Naive thymus-derived CD8-positive, alpha-beta T cell (primary cell): Measurements from ENCODE around the gene BIRC3. TPM values are rescaled to one million over a fixed set of nuclear protein-coding genes. Genes with fewer than 3 reads are reported as not detected.

Experiments used
- ATAC-seq, 2 donors: fragments of 150-1000 bp; cut with Tn5 transposase in 1 of 2; sonication (Bioruptor Pico), chemical (Tn5 transposase) in 1 of 2; 1 replicate in 1 of 2; 2 replicates in 1 of 2; pipeline ENCODE4 v1.10.0; 2021; ENCODE audit warnings: mild to moderate bottlenecking in 2 of 2, moderate library complexity in 2 of 2
- POLR2A ChIA-PET: fragments of 350-600 bp; sonication (Branson Sonifier 250); formaldehyde crosslinking; loops from one replicate; lab custom pipeline; 2021; ENCODE audit warnings: antibody characterized with exemption; lab: Charles Lee
- DNase-seq, 10 donors: peaks; one replicate each; pipeline versions ENCODE4 v3.0.0 to v3.0.0-alpha.2; 2020 to 2022
- H3K27ac Mint-ChIP-seq, 10 donors: one replicate each; pipeline ENCODE4 v1.8.0; 2020 to 2022; ENCODE audit warnings: mild to moderate bottlenecking in 10 of 10, mixed read lengths in 10 of 10, moderate library complexity in 4 of 10, inconsistent platforms in 1 of 10
- H3K27me3 Mint-ChIP-seq, 5 donors: one replicate each; pipeline ENCODE4 v1.8.0; 2021 to 2022; ENCODE audit warnings: mixed read lengths in 5 of 5
- H3K36me3 Mint-ChIP-seq, 3 donors: one replicate each; pipeline ENCODE4 v1.8.0; 2020 to 2022; ENCODE audit warnings: mixed read lengths in 3 of 3, mild to moderate bottlenecking in 2 of 3, inconsistent platforms in 1 of 3
- H3K4me1 Mint-ChIP-seq, 4 donors: one replicate each; pipeline ENCODE4 v1.8.0; 2021 to 2022; ENCODE audit warnings: mixed read lengths in 4 of 4
- H3K4me3 Mint-ChIP-seq, 10 donors: one replicate each; pipeline ENCODE4 v1.8.0; 2020 to 2022; ENCODE audit warnings: mild to moderate bottlenecking in 10 of 10, mixed read lengths in 10 of 10, moderate library complexity in 6 of 10, inconsistent platforms in 1 of 10
- H3K9me3 Mint-ChIP-seq, 9 donors: one replicate each; pipeline ENCODE4 v1.8.0; 2020 to 2022; ENCODE audit warnings: mixed read lengths in 9 of 9, mild to moderate bottlenecking in 3 of 9, inconsistent platforms in 1 of 9, moderate library complexity in 1 of 9
- polyA plus RNA-seq, 3 donors: library from polyadenylated mRNA; unstranded; fragments of 300-500 nt; fragmentation: Illumina TruSeq; gene quantifications; one replicate each; pipeline ENCODE4 v1.2.3, GENCODE V29; 2021
- total RNA-seq, 8 experiments: library from RNA in 2 of 8; stranded (reverse) in 2 of 8; gene quantifications; one replicate each; pipeline ENCODE4 v1.2.3 and lab custom pipeline; 2021 to 2026

The BIRC3 gene
- total RNA-seq (10 to 100 TPM; 94.8 to 97.7 TPM), polyA plus RNA-seq (10 to 100 TPM; 16.7 to 22.9 (median 19.1) TPM), total RNA-seq (lab: John Stamatoyannopoulos, UW) (119 to 330 (median 167) reads per million in 6 experiments)

DNA sequence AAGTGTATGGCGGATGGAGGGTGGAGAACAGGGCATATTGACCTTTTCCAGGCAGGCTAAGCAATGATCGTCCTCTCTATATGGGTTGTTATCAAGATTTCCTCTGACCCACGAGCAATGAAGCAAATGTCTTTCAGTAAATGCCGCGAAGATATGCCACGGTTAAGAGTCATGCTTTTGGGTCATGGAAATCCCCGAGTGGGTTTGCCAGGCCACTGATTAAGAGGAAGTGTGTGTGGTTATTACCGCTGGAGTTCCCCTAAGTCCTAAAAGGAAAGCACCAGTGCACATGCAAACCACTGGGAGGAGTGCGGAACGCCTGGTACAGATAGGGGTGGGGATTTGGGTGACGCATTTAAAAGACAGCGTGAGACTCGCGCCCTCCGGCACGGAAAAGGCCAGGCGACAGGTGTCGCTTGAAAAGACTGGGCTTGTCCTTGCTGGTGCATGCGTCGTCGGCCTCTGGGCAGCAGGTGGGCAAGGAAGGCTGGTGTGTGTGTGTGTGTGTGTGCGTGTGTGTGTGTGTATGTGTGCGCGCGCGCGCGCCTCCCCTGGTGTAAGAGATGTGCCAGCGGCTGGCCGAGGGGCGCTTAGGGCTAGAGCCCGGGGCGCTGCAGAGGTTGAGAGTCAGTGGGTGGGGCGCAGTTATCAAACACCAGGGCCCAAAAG, at the start of gene BIRC3:
BIRC3 (plus strand) TSS at position 386 of the 669 bp plus-strand sequence. CDS start 7,026 bp downstream, outside the sequence.
- POLR2A ChIA-PET = interaction anchor here (0.8 to 5.6 kb wide), 7 partner anchors 10 to 30 kb away, joined by 3 to 73 read pairs (median 12); no protein-coding TSS in a partner anchor
- Mint-ChIP-seq H3K27me3 (no peaks in the 10 kb centered on the region), H3K4me3 (peak within 1 kb of the TSS; percentile 88 to 99 (median 96)), H3K36me3 (peaks cover 0 to 8% (median 2%) of the 10 kb centered on the region in 3 donors), H3K9me3 (no peaks in the 10 kb centered on the region), H3K27ac (peak within 1 kb of the TSS; percentile 95 to 100 (median 99)), H3K4me1 (peaks cover 28 to 80% (median 73%) of the 10 kb centered on the region in 4 donors)
- ATAC-seq = peak; percentile 88 to 92
- DNase-seq = peak; percentile 71 to 96 (median 92)

DNA sequence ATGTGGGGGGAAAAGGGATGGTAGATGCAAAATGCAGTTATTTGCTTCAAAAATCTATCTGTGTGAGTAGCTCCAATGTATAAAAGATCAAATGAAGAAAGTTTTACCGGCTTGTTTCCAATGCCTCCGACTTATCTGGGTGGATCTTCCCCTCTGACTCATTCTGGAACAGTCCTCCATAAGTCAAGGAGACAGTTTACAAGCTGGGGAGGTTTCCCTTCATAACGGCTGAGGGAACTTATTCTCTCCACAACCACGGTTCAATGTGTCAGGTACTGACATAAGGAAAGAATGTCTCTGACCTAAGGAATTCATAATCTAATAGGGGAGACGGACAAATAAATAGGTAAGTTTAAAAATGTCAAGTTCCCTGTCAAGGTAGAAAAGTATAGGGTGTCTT, 49.7 kb upstream of the BIRC3 start:
- H3K36me3 Mint-ChIP-seq = no peaks in the 10 kb centered on the region
- DNase-seq (no peak), ATAC-seq (no peak)
- H3K27ac Mint-ChIP-seq = peak overlapping the region in 5 of 10 donors; percentile 25 to 69 (median 53)
- POLR2A ChIA-PET = no interaction called here
- peaks cover 0 to 15% (median 0%) of the 10 kb centered on the region in 5 donors for H3K27me3 Mint-ChIP-seq
- no peaks in the 10 kb centered on the region for H3K9me3 Mint-ChIP-seq
- peaks cover 19 to 33% (median 27%) of the 10 kb centered on the region in 4 donors for H3K4me1 Mint-ChIP-seq
- H3K4me3 Mint-ChIP-seq = peak overlapping the region in 9 of 10 donors; percentile 1 to 85 (median 69)

DNA sequence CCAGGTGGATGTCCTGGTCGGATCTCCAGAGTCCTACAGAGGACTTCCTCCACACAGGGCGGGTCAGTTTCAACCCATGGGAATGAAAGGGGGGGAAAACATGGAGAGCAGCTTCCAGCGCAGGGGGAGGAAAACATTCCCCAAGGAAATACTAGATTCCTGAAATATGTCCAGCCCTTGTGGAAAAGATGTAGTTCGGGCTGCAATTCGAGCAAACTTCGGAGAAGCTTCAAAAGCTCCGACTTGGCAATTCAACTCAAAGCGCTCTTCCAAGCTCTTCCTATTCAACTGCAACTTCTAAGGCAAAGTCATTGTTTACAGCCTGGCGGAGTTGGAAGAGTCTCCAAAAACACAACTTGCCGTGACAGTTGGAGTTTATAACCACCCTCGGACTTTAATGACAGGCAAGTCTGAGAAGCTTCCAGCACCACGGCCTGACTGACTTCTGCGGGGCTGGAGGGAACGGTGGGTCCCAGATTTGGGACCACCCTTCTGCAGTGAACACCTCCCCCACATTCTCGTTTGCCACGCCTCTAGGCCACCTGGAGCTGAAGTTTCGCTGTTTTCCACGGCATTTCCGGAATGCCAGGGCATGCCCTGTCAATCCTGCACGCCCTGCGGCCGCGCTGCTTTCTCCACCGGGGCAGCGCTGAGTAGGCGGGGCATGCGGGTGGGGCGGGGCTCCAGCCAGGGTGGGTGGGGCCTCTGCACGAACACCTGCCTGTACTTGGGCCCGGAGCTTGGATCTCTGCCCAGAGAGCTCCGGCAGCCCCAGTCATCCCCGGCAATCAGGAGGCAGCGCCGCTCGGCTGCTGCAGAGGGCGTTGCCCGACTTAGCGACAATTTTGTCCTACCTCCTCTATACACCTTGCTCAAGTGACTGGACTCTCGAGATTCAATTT, 49.0 kb upstream of the BIRC3 start:
- H3K4me1 Mint-ChIP-seq = peaks cover 22 to 36% (median 30%) of the 10 kb centered on the region in 4 donors
- no peaks in the 10 kb centered on the region for H3K36me3 Mint-ChIP-seq
- H3K9me3 Mint-ChIP-seq = no peaks in the 10 kb centered on the region
- ATAC-seq = peak; percentile 98 to 99
- peak overlapping the region; percentile 67 to 92 (median 80) for H3K4me3 Mint-ChIP-seq
- peak; percentile 61 to 90 (median 80) for DNase-seq
- peak overlapping the region; percentile 42 to 93 (median 72) for H3K27ac Mint-ChIP-seq
- POLR2A ChIA-PET = interaction anchor here (1.1 kb wide), 1 partner anchor 19 kb away, joined by 3 read pairs; no protein-coding TSS in a partner anchor
- peaks cover 0 to 18% (median 0%) of the 10 kb centered on the region in 5 donors for H3K27me3 Mint-ChIP-seq

DNA sequence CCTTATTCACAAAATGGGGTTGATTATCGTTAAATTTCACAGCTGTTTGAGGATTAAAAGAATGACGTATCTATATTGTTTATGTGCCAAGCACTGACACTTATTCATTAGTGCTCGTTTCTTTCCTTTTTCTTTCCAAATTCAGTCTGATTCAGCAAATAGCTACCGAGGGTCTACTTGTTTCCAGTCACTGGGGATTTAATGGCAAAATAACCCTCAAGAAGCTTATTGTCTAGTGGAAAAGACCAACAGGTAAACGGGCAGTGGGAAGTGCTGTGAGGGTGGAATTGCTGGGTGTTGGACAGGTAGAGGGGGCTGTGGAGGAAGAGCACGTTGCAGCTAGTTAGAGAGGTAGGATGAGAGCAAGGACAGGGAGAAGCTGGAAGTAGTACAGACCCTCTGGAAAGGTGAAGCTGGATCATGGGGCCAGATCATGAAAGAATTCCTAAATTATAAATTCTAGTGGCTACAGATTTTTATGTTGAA, 48.3 kb upstream of the BIRC3 start:
- Mint-ChIP-seq H3K4me3 (peak overlapping the region; percentile 67 to 92 (median 80)), H3K27ac (peak overlapping the region; percentile 42 to 93 (median 70)), H3K36me3 (no peaks in the 10 kb centered on the region), H3K9me3 (no peaks in the 10 kb centered on the region), H3K4me1 (peaks cover 23 to 36% (median 30%) of the 10 kb centered on the region in 4 donors), H3K27me3 (peaks cover 0 to 20% (median 0%) of the 10 kb centered on the region in 5 donors)
- DNase-seq (no peak), ATAC-seq (no peak)
- POLR2A ChIA-PET = interaction anchor here (1.1 kb wide), 1 partner anchor 19 kb away, joined by 3 read pairs; no protein-coding TSS in a partner anchor

DNA sequence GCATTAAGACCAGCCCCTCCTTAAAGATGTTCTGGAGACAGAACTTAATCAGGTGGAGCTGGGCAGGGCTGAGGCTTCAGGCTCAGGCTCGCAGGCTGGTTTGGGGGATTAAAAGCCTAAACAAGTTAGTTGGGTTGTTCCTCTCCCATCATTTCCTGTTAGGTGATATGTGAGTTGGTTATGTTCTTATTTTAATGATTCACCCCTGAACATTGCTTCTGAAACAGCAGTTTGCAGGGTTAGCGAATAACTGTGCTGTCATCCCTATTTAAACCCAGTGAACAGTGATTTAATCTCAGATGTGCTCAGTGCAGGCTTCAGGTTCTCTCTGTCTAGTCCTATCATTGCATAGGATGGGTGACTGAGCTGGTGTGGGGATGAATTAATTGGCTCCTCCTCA, 47.4 kb upstream of the BIRC3 start:
- ATAC-seq = no peak
- H3K36me3 Mint-ChIP-seq = no peaks in the 10 kb centered on the region
- H3K4me1 Mint-ChIP-seq = peaks cover 23 to 36% (median 30%) of the 10 kb centered on the region in 4 donors
- peak overlapping the region in 7 of 10 donors; percentile 5 to 85 (median 43) for H3K4me3 Mint-ChIP-seq
- POLR2A ChIA-PET = no interaction called here
- H3K9me3 Mint-ChIP-seq = no peaks in the 10 kb centered on the region
- DNase-seq = no peak
- peaks cover 0 to 24% (median 0%) of the 10 kb centered on the region in 5 donors for H3K27me3 Mint-ChIP-seq
- peak overlapping the region in 3 of 10 donors; percentile 14 to 47 (median 38) for H3K27ac Mint-ChIP-seq

DNA sequence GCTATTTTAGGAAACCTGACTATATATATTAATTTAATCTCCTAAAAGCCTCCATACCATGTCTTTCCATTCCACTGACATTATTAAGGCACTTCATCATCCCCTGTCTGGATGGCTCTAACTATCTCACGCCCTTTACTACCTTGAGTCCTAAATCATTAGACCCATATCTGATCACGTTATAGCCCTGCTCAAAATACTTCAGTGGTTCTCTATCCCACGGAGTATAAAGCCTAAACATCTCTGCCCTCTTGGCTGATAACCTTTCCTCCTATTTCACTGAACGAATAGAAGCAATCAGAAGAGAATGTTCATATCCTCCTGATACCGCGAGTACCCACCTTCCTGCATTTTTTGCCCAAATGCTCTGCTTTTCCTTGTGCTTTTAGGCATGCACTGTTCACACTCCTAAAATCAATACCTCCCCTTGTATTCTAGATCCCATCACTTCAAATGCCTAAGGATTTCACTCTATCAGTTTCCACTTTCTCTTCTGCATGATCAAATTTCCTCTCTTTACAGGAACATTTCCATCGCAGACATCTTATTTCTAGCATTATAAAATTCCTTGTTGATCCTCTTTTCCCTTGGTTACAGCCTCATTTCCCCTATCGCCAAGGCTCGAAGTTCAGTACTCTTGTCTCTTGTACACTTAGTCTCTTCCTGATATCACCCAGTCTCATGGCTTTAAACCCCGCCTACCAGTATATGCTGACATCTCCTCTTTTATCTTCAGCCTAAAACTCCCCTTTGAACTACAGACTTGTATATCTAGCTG, 45.0 kb upstream of the BIRC3 start:
- no peak for DNase-seq
- Mint-ChIP-seq H3K4me3 (peak overlapping the region in 1 of 10 donors; percentile 53), H3K4me1 (peaks cover 24 to 36% (median 30%) of the 10 kb centered on the region in 4 donors), H3K36me3 (no peaks in the 10 kb centered on the region), H3K27me3 (peaks cover 5 to 35% (median 16%) of the 10 kb centered on the region in 5 donors), H3K27ac (peak overlapping the region in 1 of 10 donors; percentile 21), H3K9me3 (no peaks in the 10 kb centered on the region)
- no peak for ATAC-seq
- POLR2A ChIA-PET = no interaction called here

DNA sequence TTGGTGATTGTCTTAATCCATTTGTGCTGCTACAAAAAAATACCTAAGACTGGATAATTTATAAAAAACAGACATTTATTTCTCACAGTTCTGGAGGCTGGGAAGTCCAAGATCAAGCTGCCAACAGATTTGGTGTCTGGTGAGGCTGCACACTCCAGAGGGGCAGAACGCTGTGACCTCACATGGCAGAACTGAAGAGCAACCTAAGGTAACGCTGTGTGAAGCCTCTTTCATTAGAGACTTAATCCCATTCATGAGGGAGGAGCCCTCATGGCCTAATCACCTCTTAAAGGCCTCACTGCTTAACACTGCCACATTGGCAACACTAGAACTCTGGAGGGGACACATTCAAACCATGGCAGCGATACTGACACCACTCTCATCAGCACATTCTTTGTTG, 42.7 kb upstream of the BIRC3 start:
- Mint-ChIP-seq H3K4me3 (no peak overlapping the region), H3K36me3 (no peaks in the 10 kb centered on the region), H3K4me1 (peaks cover 13 to 19% (median 17%) of the 10 kb centered on the region in 4 donors), H3K9me3 (no peaks in the 10 kb centered on the region), H3K27ac (no peak overlapping the region), H3K27me3 (peaks cover 5 to 29% (median 21%) of the 10 kb centered on the region in 5 donors)
- no peak for DNase-seq
- ATAC-seq = no peak
- POLR2A ChIA-PET = interaction anchor here (0.7 kb wide), 1 partner anchor 33 kb away, joined by 3 read pairs; no protein-coding TSS in a partner anchor

DNA sequence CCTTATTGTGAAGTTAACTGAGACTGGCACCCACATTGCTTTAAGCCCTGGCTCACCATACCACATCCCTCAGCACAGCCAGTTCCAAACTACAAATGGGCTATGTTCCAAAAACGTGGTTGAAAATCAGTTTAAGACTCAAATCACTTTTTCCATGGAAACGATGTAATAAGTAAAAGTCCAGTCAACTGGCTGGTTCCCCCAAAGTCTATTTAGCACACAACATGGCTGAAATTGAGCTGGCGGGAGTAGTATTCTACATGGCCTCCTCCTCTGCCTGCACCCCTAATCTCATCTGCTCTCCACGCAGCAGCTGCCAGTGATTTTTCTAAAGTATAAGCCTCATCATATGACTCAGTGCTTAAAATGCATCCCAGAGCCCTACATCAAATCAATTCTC, 40.9 kb upstream of the BIRC3 start:
- Mint-ChIP-seq H3K36me3 (no peaks in the 10 kb centered on the region), H3K4me3 (no peak overlapping the region), H3K27ac (no peak overlapping the region), H3K4me1 (peaks cover 6 to 14% (median 10%) of the 10 kb centered on the region in 4 donors), H3K27me3 (peaks cover 5 to 30% (median 22%) of the 10 kb centered on the region in 5 donors), H3K9me3 (no peaks in the 10 kb centered on the region)
- POLR2A ChIA-PET = no interaction called here
- ATAC-seq (no peak), DNase-seq (no peak)

DNA sequence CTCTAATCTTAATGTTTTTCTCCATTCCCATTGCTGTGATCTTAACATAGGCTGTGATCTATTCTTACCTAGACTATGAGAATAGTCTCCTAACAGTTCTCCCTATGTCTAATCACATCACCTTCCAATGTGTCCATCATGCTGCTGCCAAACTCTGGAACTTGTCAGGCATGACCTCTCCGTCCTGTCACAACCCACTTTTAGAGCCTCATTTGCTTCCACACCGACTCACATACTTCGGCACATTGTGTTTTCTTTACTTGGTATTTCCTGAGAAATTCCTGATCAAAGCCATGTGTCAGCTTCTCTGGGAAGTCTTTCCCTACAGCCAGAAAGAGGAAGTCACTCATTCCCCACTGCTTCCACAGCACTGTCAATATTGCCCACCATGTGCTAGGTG, 40.5 kb upstream of the BIRC3 start:
- Mint-ChIP-seq H3K4me3 (peak overlapping the region in 1 of 10 donors; percentile 13), H3K9me3 (no peaks in the 10 kb centered on the region), H3K36me3 (no peaks in the 10 kb centered on the region), H3K4me1 (peaks cover 6 to 14% (median 10%) of the 10 kb centered on the region in 4 donors), H3K27me3 (peaks cover 5 to 30% (median 22%) of the 10 kb centered on the region in 5 donors), H3K27ac (no peak overlapping the region)
- POLR2A ChIA-PET = no interaction called here
- DNase-seq (no peak), ATAC-seq (no peak)

DNA sequence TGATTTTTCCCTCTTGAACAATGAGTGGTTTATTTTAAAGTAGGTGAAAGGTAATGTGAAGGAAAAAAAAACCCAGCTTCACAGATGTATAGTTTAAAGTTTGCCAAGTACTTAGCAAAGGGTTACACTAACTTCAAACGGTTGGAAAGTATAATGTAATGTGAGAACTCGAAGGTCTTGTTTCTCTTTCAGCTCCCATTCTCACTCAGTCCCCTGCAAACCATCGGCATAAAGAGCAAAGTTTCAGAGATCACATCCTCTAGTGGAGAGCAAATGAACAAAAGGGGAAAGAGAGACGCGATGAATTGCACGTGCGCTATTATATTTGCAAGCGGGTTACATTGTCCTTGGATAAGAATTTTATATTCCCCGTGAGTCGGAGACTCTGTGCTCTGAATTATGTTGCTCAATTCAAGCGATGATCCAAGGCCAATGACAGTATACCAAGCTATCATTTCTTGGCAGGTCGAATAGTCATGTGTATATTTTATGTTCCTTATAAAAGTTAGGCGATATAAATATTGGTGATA, 37.6 kb upstream of the BIRC3 start:
- POLR2A ChIA-PET = no interaction called here
- H3K4me3 Mint-ChIP-seq = peak overlapping the region in 1 of 10 donors; percentile 1
- no peak for DNase-seq
- peaks cover 1 to 7% (median 5%) of the 10 kb centered on the region in 4 donors for H3K4me1 Mint-ChIP-seq
- peaks cover 5 to 30% (median 14%) of the 10 kb centered on the region in 5 donors for H3K27me3 Mint-ChIP-seq
- no peaks in the 10 kb centered on the region for H3K36me3 Mint-ChIP-seq
- H3K27ac Mint-ChIP-seq = no peak overlapping the region
- no peaks in the 10 kb centered on the region for H3K9me3 Mint-ChIP-seq
- ATAC-seq = peak in 1 of 2 donors; percentile 42

DNA sequence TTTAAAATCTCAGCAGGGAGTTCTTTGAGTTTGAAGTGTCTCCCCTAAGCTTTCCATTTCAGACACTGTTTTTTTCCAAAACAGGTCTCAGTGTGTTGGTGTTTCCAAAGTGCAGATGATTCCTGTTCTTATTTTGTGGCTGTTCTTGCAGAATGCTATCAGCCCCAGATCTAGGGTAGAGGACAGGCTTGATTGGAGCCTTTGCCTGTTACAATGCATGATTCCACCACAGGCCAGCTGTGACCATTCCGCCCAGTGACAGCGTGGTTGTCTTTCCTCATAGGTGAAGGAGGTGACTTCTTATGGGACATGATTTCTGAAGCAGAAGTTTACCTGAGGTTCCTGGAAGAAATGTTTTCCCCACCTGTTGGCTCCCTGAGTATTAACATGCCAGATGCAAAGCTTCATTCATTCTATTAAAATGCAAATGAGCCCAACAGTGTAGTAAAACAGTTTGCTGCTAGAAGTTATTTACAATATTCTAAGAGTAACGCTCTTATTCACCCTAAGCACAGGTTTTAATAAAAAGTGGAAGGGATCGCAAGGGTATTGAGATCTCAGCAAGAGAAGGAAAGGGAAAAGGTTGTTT, 36.9 kb upstream of the BIRC3 start:
- POLR2A ChIA-PET = no interaction called here
- no peak overlapping the region for H3K27ac Mint-ChIP-seq
- no peaks in the 10 kb centered on the region for H3K9me3 Mint-ChIP-seq
- ATAC-seq = no peak
- no peak for DNase-seq
- H3K4me3 Mint-ChIP-seq = no peak overlapping the region
- no peaks in the 10 kb centered on the region for H3K36me3 Mint-ChIP-seq
- peaks cover 1 to 7% (median 5%) of the 10 kb centered on the region in 4 donors for H3K4me1 Mint-ChIP-seq
- peaks cover 5 to 27% (median 14%) of the 10 kb centered on the region in 5 donors for H3K27me3 Mint-ChIP-seq
